MM.1S (cell line): ENCODE data around the gene DCLK1.

Experiments used
- DNase-seq: peaks from one replicate; pipeline ENCODE4 v3.0.0-alpha.2; 2015
- H2AFZ ChIP-seq: fragments of 300-600 bp; sonication (generic); 2 replicates; pipeline ENCODE4 v1.6.0; 2016; ENCODE audit warnings: antibody characterized with exemption, low read length
- H3F3A ChIP-seq: fragments of 300-600 bp; sonication (generic); 2 replicates; pipeline ENCODE4 v1.6.1; 2016; ENCODE audit warnings: mild to moderate bottlenecking, antibody characterized with exemption, low read length, moderate library complexity, mixed read lengths; ENCODE audit not compliant: insufficient read depth
- H3K27ac ChIP-seq: fragments of 300-600 bp; sonication (generic); 2 replicates; pipeline ENCODE4 v1.5.1; 2016; ENCODE audit warnings: mild to moderate bottlenecking, low read length
- H3K27me3 ChIP-seq: fragments of 300-600 bp; sonication (generic); replicated peaks from 2 replicates; pipeline ENCODE4 v1.6.0; 2016; ENCODE audit warnings: low read length; ENCODE audit not compliant: insufficient read depth
- H3K36me3 ChIP-seq: fragments of 300-600 bp; sonication (generic); replicated peaks from 2 replicates; pipeline ENCODE4 v1.6.1; 2016; ENCODE audit warnings: mild to moderate bottlenecking, low read length, mixed read lengths; ENCODE audit not compliant: insufficient read depth
- H3K4me1 ChIP-seq: fragments of 300-600 bp; sonication (generic); 2 replicates; pipeline ENCODE4 v1.6.1; 2016; ENCODE audit warnings: low read length, mixed read lengths
- H3K4me2 ChIP-seq: fragments of 300-600 bp; sonication (generic); 2 replicates; pipeline ENCODE4 v1.6.0; 2016; ENCODE audit warnings: low read depth, low read length
- H3K4me3 ChIP-seq: fragments of 300-600 bp; sonication (generic); 2 replicates; pipeline ENCODE4 v1.5.1; 2016; ENCODE audit warnings: low read length, mixed read lengths
- H3K79me2 ChIP-seq: fragments of 300-600 bp; sonication (generic); 2 replicates; pipeline ENCODE4 v1.6.1; 2016; ENCODE audit warnings: mixed run types, low read length, mixed read lengths
- H3K9ac ChIP-seq: fragments of 300-600 bp; sonication (generic); 2 replicates; pipeline ENCODE4 v1.6.1; 2016; ENCODE audit warnings: low read length, mixed read lengths
- H3K9me2 ChIP-seq: fragments of 300-600 bp; sonication (generic); replicated peaks from 2 replicates; pipeline ENCODE4 v1.6.1; 2016; ENCODE audit warnings: mild to moderate bottlenecking, low read length, mixed read lengths; ENCODE audit not compliant: insufficient read depth
- H3K9me3 ChIP-seq: fragments of 300-600 bp; sonication (generic); replicated peaks from 2 replicates; pipeline ENCODE4 v1.6.1; 2016; ENCODE audit warnings: mild to moderate bottlenecking, low read length, mixed read lengths; ENCODE audit not compliant: insufficient read depth
- H4K20me1 ChIP-seq: fragments of 300-600 bp; sonication (generic); 2 replicates; pipeline ENCODE4 v1.6.1; 2016; ENCODE audit warnings: mild to moderate bottlenecking, low read length, moderate library complexity, mixed read lengths; ENCODE audit not compliant: insufficient read depth
- EZH2 ChIP-seq: fragments of 300-600 bp; sonication (generic); optimal IDR thresholded peaks from 2 replicates; pipeline ENCODE3; 2017; ENCODE audit warnings: low read depth, mild to moderate bottlenecking, antibody characterized with exemption, low read length, mixed read lengths
- EZH2phosphoT487 ChIP-seq: fragments of 300-600 bp; sonication (generic); IDR thresholded peaks from 2 replicates; pipeline ENCODE4 v1.6.1; 2018; ENCODE audit warnings: antibody characterized with exemption, low read length
- TF ChIP-seq, protein P1 (sequence below): fragments of 300-600 bp; sonication (generic); IDR thresholded peaks from 2 replicates; pipeline ENCODE4 v1.5.1; 2016; ENCODE audit warnings: antibody characterized with exemption, low read length, mixed read lengths

DCLK1 gene

DNA sequence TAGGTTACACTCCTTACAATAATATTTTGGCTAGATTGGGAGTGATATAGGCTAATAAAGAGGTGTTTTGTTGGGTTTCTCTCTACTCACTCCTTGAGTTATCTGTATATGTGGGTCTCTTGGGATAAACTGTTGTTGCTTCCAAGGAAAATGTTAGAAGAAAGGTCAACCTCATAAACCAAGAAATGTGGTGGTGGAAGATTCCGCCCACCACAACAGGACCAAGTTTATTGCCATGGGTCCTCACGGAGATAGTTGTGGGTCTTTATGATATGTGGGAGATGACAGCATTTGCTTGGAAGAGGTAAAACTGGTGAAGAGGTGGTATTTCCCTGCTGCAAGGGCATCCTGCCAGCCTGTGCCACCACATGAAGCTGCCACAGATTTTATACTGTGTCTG is 259.6 kb downstream of the DCLK1 start:
- Histone ChIP-seq H3K36me3 (no peaks in the 10 kb centered on the region), H3K4me1 (no peaks in the 10 kb centered on the region), H3K9me2 (no peaks in the 10 kb centered on the region), H3K4me2 (no peak overlapping the region), H2AFZ (no peak overlapping the region), H3K27ac (no peak overlapping the region), H3K9ac (no peak overlapping the region), H3K4me3 (no peak overlapping the region), H3F3A (no peaks in the 10 kb centered on the region), H3K27me3 (no peaks in the 10 kb centered on the region), H3K9me3 (no peaks in the 10 kb centered on the region), H3K79me2 (no peaks in the 10 kb centered on the region), H4K20me1 (no peaks in the 10 kb centered on the region)
- TF ChIP-seq, protein P1, sequence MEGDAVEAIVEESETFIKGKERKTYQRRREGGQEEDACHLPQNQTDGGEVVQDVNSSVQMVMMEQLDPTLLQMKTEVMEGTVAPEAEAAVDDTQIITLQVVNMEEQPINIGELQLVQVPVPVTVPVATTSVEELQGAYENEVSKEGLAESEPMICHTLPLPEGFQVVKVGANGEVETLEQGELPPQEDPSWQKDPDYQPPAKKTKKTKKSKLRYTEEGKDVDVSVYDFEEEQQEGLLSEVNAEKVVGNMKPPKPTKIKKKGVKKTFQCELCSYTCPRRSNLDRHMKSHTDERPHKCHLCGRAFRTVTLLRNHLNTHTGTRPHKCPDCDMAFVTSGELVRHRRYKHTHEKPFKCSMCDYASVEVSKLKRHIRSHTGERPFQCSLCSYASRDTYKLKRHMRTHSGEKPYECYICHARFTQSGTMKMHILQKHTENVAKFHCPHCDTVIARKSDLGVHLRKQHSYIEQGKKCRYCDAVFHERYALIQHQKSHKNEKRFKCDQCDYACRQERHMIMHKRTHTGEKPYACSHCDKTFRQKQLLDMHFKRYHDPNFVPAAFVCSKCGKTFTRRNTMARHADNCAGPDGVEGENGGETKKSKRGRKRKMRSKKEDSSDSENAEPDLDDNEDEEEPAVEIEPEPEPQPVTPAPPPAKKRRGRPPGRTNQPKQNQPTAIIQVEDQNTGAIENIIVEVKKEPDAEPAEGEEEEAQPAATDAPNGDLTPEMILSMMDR = no peak
- TF ChIP-seq EZH2 = no peak
- no peak for TF ChIP-seq EZH2phosphoT487
- no peak for DNase-seq

DNA sequence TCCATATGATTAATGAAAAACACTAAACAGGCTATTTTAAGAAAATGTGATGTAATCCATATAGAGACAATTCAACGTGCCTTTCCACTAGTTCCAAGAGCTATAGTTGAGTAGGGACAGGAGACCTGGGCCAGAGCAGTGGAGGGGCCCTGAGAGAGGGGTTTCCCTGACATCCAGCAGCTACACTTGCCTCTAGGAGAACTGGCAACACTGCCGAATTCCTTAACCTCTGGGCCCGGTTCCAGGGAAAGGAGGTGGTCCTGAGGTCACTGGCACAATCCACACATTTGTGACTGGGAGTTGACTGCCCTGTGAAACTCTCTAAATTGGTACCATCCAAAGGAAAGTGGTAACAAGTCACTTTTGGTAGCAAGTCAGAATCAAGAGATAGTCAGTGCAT is 264.4 kb downstream of the DCLK1 start:
- H3K4me2 ChIP-seq = no peak overlapping the region
- H3K27ac ChIP-seq = no peak overlapping the region
- no peak overlapping the region for H2AFZ ChIP-seq

DNA sequence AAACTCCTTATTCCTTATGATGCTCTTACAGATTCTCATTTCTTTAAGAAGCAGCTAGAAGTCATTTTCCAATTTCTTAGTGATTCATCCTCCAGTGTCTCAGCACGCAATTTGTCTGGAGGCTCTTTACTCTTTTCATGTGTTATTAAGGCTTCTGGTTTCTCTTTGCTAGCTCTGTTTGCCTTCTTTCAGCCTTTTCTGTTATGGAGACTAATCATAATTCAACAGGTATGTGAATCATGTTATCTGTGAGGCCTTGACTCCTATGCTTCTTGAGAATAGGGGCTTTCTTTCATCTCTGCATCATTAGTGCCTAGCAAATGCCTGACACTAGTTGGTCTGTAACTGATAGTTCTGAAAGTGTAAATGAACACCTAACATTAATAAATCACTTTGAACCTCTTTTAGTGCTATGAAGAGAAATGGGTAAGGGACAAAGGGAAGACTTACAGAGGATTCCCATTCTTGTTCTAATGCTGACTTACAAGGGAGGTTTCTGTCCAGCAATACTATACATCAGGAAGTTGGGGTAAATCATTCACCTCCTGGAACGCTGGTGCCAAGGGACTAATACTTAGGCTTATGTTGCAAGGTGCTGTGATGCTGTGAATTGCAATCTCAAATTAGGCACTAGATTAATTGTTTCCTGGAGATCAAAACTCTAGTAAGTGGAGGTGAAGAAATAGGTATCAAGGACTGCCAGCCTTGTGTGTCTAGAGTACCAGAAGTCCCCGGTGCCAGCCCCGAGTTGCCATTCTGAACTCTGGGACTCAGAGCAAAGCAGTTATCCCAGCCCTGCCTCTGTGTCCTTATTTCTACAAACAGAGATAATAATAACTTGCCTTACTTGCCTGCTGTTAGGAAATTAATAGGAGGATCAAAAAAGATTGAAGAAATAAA is 265.6 kb downstream of the DCLK1 start:
- no peaks in the 10 kb centered on the region for H3F3A ChIP-seq
- no peaks in the 10 kb centered on the region for H3K9me3 ChIP-seq
- H3K9ac ChIP-seq = no peak overlapping the region
- no peaks in the 10 kb centered on the region for H4K20me1 ChIP-seq
- no peak overlapping the region for H3K4me3 ChIP-seq
- no peaks in the 10 kb centered on the region for H3K9me2 ChIP-seq
- no peak overlapping the region for H3K27ac ChIP-seq
- H3K36me3 ChIP-seq = no peaks in the 10 kb centered on the region
- H3K4me1 ChIP-seq = no peaks in the 10 kb centered on the region
- DNase-seq = no peak
- H3K4me2 ChIP-seq = no peak overlapping the region
- TF ChIP-seq EZH2 = no peak
- TF ChIP-seq, protein P1 = no peak
- TF ChIP-seq EZH2phosphoT487 = no peak
- H2AFZ ChIP-seq = no peak overlapping the region
- H3K27me3 ChIP-seq = no peaks in the 10 kb centered on the region
- no peaks in the 10 kb centered on the region for H3K79me2 ChIP-seq

More for the DNA sequence above, 264.4 kb downstream of the DCLK1 start:
- no peaks in the 10 kb centered on the region for H3F3A ChIP-seq
- no peaks in the 10 kb centered on the region for H4K20me1 ChIP-seq
- no peaks in the 10 kb centered on the region for H3K9me3 ChIP-seq
- TF ChIP-seq, protein P1 = no peak
- no peaks in the 10 kb centered on the region for H3K27me3 ChIP-seq
- H3K79me2 ChIP-seq = no peaks in the 10 kb centered on the region
- no peak overlapping the region for H3K9ac ChIP-seq
- H3K9me2 ChIP-seq = no peaks in the 10 kb centered on the region
- no peak overlapping the region for H3K4me3 ChIP-seq
- DNase-seq = no peak
- H3K4me1 ChIP-seq = no peaks in the 10 kb centered on the region
- no peaks in the 10 kb centered on the region for H3K36me3 ChIP-seq
